ENCODE data around the gene DNAJA2. TPM values are rescaled to one million over a fixed set of nuclear protein-coding genes. Genes with fewer than 3 reads are reported as not detected.

The DNAJA2 gene
- total RNA-seq, 1 donor from 2014 or later = 49.8 TPM

DNA sequence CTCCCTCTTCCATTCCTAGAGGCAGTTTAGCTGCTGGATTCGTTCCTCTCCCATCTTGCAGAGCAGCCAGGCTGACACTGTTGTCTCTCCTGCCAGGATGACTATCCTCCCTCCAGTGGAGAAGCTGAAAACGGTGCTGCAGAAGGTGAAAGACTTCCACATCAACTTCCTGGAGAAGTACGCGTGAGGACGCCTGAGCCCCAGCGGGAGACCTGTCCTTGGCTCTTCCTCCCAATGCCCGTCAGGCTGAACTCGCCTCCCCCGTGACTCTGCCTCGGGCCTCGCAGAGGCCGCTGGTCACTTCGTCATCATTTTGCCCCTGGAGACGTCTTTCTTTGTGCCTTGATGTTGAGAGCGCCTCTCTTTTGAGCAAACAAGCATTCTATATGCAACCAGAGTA, 44.7 kb downstream of the DNAJA2 start:
- no peak for DNase-seq (ENCODE audit: low spot score)

DNA sequence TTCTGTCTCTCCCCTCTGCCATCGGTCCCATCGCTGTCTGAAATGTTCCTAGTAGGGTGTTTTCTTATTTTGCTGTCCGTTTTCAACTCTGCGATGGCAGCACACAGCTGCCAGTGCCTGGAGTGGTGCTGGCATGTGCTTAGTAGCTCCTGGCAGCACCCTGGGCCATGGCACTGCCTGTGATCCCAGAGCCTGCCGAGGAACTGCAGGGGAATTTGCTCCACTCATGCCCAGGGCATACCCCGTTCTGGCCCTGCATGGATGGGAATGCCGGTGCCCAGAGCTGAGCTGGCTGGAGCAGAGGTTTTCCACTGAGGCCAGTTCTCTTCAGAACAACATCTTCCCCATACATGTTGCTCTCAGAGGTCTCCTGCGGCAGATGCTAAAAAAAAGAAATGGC, 46.2 kb downstream of the DNAJA2 start:
- DNase-seq (ENCODE audit: low spot score) = no peak

DNA sequence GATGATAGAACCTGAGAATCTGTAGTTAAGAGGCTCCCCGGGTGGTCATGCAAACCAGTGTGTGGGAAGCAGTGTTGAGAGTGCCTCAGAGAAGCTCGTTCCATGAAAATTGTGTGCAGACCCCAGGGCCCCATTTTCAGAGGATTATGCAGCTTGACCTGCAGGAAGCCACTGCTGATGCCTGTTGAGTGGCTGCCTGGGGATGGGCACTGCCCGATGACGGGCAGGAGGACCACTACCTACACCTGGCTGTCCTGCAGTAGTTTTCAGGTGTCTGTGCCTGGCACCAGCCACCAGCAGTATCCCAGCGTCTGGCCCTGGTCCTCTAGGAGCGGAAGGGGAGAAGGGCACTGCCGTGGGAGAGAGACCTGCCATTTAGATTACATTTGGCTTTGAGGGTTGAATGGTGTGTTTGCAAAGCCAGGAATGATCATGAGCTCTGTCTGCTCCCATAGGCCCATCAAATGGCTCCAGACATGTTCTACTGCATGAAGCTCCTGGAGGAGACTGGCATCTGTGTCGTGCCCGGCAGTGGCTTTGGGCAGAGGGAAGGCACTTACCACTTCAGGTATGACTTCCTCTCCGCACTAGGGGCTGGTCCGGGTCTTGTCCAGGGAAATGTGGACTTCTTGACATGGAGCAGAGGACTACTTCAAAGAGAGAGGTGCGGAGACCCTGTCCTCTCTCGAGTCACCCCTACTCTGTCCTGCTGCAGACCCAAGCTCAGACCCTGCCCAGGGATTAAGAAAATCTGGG, 46.8 kb downstream of the DNAJA2 start:
- DNase-seq (ENCODE audit: low spot score) = no peak

GRCh38 chr16:46924402-46924801, 49.1 kb downstream of the DNAJA2 start:
- DNase-seq (ENCODE audit: low spot score) = no peak

DNA sequence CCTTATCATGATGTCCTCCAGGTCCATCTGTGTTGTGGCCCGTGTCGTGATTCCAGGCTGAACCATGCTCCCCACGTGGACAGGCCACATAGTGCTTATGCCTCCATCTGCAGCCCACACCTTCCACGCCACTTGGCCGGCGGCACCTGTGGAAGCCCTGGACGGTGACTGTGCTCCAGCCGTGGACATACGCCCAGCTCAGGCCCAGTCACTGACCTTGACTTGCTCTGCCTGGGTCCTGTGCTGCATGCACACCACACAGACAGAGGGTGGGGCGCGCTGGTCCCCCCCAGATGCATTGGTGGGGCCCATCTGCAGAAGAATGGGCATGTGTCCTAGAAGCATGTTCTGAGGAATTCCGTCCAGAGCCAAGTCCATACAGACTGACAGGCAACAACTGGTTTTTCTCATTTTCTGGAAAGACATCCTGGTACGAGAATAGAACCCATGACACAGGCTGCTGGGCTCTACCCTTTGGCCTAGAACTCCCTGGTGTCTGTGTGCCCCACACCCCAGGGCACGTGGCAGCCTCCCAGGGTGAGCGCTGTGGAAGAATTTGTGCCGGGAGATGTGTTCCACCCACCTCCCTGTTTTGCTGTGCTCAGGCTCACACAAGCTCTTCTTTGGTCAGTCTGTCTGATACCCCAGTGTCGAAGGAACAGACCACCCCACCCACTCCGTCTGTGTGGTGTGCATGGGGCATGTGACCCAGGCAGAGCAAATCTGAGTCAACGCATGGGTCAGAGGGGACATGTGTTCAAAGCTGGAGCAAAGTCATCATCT, 49.8 kb downstream of the DNAJA2 start:
- DNase-seq (ENCODE audit: low spot score) = no peak

DNA sequence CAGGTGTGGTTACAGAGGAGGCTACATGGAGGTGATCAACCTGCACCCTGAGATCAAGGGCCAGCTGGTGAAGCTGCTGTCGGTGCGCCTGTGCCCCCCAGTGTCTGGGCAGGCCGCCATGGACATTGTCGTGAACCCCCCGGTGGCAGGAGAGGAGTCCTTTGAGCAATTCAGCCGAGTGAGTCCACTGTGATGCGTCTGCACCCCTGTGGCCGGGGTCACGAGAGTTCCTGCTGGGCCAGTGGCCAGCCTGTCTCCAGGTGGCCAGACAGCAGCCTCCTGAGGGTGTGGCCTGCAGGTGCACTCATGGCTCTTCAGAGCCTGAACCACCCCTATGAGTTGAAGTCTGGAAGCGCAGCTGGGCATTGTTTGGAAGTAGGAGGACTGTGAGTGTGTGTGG, 51.2 kb downstream of the DNAJA2 start:
- no peak for DNase-seq (ENCODE audit: low spot score)

DNA sequence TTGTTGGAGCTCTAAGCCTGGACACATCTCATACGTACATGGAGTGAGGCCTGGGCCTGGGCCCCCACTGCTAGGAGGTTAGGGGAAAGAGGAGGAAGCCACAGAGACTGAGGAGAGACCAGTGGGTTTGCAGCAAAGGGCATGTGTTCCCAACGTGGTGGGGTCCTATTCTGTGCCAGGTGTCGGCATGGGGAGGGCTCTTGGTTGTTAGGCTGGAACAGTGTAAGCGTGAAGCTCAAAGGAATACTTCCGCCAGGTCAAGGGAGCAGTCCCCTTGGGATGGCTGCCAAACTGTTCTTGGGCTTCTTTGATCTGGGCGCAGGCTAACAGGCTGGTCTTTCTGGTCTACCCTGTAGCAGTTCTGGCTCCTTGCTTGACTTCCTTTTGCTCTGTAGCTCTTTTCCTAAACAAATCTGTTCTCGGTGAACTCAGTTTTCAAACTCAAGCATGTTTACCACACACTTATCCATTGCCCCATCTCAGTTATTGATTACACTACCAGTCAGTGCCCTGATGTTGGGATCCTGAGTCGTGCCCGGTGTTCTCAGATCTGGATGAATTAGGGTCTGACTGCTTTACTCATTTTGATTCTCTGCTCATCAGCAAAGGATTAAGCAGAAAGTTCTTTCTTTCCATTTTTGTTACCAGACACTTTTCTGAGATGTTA, 52.9 kb downstream of the DNAJA2 start:
- DNase-seq (ENCODE audit: low spot score) = no peak

DNA sequence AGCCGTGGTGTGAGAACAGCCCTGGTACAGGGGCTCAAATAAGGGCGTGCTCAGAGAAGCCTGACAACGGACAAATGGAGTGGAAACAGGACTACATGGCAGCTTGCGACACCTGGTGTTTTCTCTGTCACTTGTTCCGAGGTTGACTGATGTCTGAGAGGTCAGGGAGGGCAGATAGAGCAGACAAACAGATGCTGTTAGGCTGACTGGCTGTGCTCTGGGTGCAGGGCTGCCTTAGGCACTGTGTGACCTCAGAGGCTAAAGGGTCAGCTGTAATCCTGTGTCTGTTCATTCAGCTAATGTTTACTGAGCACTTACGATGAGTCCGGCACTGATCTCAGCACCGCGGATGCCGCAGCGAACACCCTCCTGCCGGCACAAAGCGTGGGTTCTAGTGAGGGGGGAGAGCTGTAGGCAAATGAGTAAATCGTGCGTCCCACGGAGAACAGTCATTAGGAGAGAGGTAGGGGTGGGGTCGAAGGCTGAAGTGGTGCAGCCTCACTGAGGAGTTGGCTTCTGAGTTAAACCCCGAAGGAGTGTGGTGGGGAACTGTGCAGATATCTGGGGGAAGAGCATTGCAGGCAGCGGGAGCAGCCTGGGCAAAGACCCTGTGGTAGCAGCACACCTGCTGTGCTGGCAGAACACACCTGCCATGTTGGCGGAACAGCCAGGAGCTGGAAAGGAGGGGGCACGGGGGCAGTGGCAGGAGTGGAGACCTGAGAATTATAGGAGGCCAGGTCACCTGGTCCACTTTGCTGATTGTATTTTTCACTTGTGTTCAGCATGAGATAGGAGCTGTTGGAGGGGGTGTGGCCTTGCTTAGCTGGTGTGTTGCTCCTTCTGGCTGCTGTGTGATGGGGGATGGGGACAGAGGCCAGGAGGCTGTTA, 54.3 kb downstream of the DNAJA2 start:
- no peak for DNase-seq (ENCODE audit: low spot score)

GRCh38 chr16:46918400-46918799, 55.1 kb downstream of the DNAJA2 start:
- DNase-seq (ENCODE audit: low spot score) = no peak

GRCh38 chr16:46916980-46917379, 56.5 kb downstream of the DNAJA2 start:
- no peak for DNase-seq (ENCODE audit: low spot score)

- no peak for DNase-seq (ENCODE audit: low spot score)
Observed at GRCh38 chr16:46915483-46916025, 57.9 kb downstream of the DNAJA2 start.

DNA sequence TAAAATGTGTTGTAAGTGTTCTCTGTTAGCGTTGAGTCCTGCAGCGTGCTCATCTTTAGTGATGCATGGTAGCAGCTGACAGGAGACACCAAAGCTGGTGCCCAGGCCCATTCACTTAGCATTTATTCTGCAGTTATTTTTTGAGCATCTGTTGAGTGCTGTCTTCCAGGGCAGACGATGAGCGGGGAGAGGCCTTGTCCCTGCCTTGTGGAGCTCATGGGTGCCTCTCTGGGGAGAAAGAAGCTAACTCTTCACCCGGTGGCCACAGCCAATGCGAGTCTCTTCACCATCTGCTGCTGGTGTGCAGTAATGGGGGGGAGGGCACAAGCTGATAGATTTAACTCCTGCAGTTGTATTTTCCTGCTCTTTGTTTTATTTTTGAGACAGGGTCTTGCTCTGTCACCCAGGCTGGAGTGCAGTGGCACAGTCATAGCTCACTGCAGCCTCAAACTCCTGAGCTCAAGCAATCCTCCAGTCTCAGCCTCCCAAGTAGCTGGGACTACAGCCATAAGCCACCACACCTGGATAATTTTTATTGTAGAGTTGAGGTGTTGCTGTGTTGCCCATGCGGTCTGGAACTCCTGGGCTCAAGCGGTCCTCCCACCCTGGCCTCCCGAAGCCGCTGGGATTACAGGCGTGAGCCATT, 58.8 kb downstream of the DNAJA2 start:
- no peak for DNase-seq (ENCODE audit: low spot score)

DNA sequence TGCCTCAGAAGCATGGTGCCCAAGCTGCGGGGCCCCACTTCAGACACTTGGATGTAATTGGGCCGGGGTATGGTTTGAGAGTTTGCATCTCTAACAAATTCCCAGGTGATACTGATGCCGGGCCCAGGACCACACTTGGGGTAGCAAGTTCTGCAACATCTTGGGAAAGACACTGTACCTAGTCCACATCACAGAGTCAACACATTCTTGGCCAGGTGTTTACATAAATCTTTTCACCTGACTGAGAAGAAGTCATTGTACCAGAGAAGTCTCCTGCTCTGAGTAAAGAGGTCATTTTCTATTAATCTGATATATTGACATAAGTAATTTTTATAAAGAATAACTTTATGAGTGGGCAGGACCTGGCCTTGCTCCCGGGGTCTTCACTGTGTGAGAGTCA, 61.8 kb downstream of the DNAJA2 start:
- DNase-seq (ENCODE audit: low spot score) = no peak

DNA sequence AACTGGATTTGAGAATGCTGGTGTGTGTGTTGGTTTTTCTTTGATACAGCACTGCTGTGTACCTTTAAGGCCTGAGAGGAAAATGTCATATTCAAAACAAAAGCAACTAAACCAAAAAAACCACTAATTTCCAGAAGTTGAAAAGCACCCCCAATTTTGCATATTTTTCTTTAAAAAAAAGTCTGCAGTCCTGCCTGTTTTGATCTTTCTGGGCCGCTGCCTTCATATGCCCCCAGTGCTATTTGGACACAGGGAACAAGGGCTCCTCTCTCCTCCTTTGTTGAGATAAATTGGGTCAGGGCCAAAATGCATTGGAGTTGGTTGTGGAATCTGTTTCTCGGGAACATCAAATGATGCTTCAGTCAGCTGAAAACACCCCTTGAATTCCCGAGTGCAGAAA, 62.4 kb downstream of the DNAJA2 start:
- no peak for DNase-seq (ENCODE audit: low spot score)

- DNase-seq (ENCODE audit: low spot score) = peak; percentile 67
Observed at GRCh38 chr16:46908540-46909372, 64.7 kb downstream of the DNAJA2 start.

- no peak for DNase-seq (ENCODE audit: low spot score)
Observed at GRCh38 chr16:46907061-46907774, 66.3 kb downstream of the DNAJA2 start.

DNA sequence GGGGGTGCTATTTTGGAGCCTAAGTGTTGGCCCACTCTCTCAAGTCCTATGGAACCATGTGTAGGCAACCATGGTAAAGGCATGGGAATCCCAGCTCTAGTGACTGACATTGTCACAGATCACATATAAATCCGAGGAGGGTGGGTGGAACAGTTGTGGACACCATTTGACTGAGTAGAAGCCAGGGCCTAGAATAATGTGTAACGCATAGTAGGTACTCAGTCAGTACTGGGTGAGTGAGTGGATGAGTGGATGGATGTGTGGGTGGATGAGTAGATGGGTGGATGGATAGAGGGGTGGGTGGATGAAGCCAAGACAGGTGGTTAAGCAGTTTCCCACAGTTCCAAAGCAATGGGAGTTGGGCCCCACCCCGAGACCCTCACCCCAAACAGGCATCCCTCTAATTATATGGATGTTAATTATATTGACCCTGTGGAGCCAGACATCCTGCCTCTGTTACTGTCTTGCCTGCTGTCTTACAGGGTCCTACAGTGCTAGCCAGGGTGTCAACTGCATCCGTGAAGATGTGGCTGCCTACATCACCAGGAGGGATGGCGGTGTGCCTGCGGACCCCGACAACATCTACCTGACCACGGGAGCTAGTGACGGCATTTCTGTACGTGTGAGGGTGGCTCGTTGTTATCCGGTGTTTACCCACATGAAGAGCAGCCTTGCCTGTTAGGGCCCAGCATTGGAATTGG, 67.0 kb downstream of the DNAJA2 start:
- DNase-seq (ENCODE audit: low spot score) = no peak
